ENCODE data around the gene STPG1. TPM values are rescaled to one million over a fixed set of nuclear protein-coding genes. Genes with fewer than 3 reads are reported as not detected.

STPG1 gene
- total RNA-seq, 1 experiment from 2014 or later = 12.8 TPM

GRCh38 chr1:24362982-24363614, 50.5 kb downstream of the STPG1 start (continued):
- TF ChIP-seq ZSCAN18 (CRISPR knock-in tag; IDR thresholded peaks at IDR 0.05) (no peak), EMX1 (CRISPR knock-in tag; IDR thresholded peaks at IDR 0.05) (no peak), CTCF (IDR thresholded peaks at IDR 0.05) (no peak), ZNF263 (CRISPR knock-in tag; IDR thresholded peaks at IDR 0.05; ENCODE audit: low read depth) (no peak), ESRRA (CRISPR knock-in tag; IDR thresholded peaks at IDR 0.05; ENCODE audit: borderline replicate concordance) (no peak)

GRCh38 chr1:24362396-24362795, 51.2 kb downstream of the STPG1 start:
- no peak overlapping the region for H3K27ac Mint-ChIP-seq
- ChIA-PET CTCF (interaction anchor here (0.7 kb wide), 1 partner anchor 161 kb away, joined by 4 read pairs; no protein-coding TSS in a partner anchor), POLR2A (no interaction called here)
- no peaks in the 10 kb centered on the region for H3K27me3 Mint-ChIP-seq (ENCODE audit: low read depth)
- no peak overlapping the region for H3K4me3 Mint-ChIP-seq
- no peaks in the 10 kb centered on the region for H3K9me3 Mint-ChIP-seq
- H3K4me1 Mint-ChIP-seq = peaks cover 3% of the 10 kb centered on the region; the same call in 1 of the 2 replicates
- ATAC-seq = no peak
- no peak for DNase-seq (ENCODE audit: low spot score)
- H3K36me3 Mint-ChIP-seq = 0 out of 2 replicates have a peak, but pooled peaks cover 4% of the 10 kb centered on the region
- TF ChIP-seq ZNF532 (CRISPR knock-in tag; IDR thresholded peaks at IDR 0.05; ENCODE audit: borderline replicate concordance) (no peak), FOXJ3 (CRISPR knock-in tag; IDR thresholded peaks at IDR 0.05; ENCODE audit: borderline replicate concordance) (no peak), ERG (CRISPR knock-in tag; IDR thresholded peaks at IDR 0.05) (no peak), FOXK1 (CRISPR knock-in tag; IDR thresholded peaks at IDR 0.05) (no peak), ZMAT4 (CRISPR knock-in tag; IDR thresholded peaks at IDR 0.05) (no peak), ZNF512 (CRISPR knock-in tag; IDR thresholded peaks at IDR 0.05; ENCODE audit: borderline replicate concordance) (no peak), ZNF219 (CRISPR knock-in tag; IDR thresholded peaks at IDR 0.05; ENCODE audit: borderline replicate concordance) (no peak), ZNF425 (CRISPR knock-in tag; conservative IDR thresholded peaks at IDR 0.05) (no peak), TCF7 (CRISPR knock-in tag; IDR thresholded peaks at IDR 0.05; ENCODE audit: low read depth) (no peak), ELF4 (CRISPR knock-in tag; IDR thresholded peaks at IDR 0.05; ENCODE audit: low read depth) (no peak), EMX1 (CRISPR knock-in tag; IDR thresholded peaks at IDR 0.05) (no peak), E2F4 (CRISPR knock-in tag; IDR thresholded peaks at IDR 0.05; ENCODE audit: borderline replicate concordance, low read depth) (no peak), USF1 (CRISPR knock-in tag; IDR thresholded peaks at IDR 0.05) (no peak), CBFB (CRISPR knock-in tag; IDR thresholded peaks at IDR 0.05; ENCODE audit: low read depth) (no peak)

Data from WTC11 (cell line).